ENCODE measurements around the gene MKRN3.
A peak's percentile ranks its signal among the peaks of the same experiment; 100 is the strongest.

The MKRN3 gene

GRCh38 chr15:23565395-23566070 lies at the start of gene MKRN3:
Gene MKRN3 (plus strand): TSS chr15:23565674. CDS start chr15:23565783, 109 bp downstream.
- DNase-seq (ENCODE audit: low spot score): peak; percentile 84

- no peak for DNase-seq (ENCODE audit: low spot score)
These were observed 48.6 kb upstream of the MKRN3 start for GRCh38 chr15:23516866-23517265.

- no peak for DNase-seq (ENCODE audit: low spot score)
These were observed 47.4 kb upstream of the MKRN3 start for GRCh38 chr15:23518104-23518503.

GRCh38 chr15:23524816-23525215 lies 40.7 kb upstream of the MKRN3 start:
- no peak for DNase-seq (ENCODE audit: low spot score)

- DNase-seq (ENCODE audit: low spot score): no peak
These were observed 35.6 kb upstream of the MKRN3 start for GRCh38 chr15:23529891-23530290.

GRCh38 chr15:23532024-23532423 lies 33.5 kb upstream of the MKRN3 start:
- DNase-seq (ENCODE audit: low spot score): peak; percentile 62

GRCh38 chr15:23536659-23537058 lies 28.8 kb upstream of the MKRN3 start:
- no peak for DNase-seq (ENCODE audit: low spot score)

- no peak for DNase-seq (ENCODE audit: low spot score)
These were observed 26.8 kb upstream of the MKRN3 start for GRCh38 chr15:23538648-23539047.

- DNase-seq (ENCODE audit: low spot score): no peak
These were observed 25.6 kb upstream of the MKRN3 start for GRCh38 chr15:23539892-23540291.

GRCh38 chr15:23546158-23546557 lies 19.3 kb upstream of the MKRN3 start:
- no peak for DNase-seq (ENCODE audit: low spot score)

- DNase-seq (ENCODE audit: low spot score): no peak
These were observed 17.4 kb upstream of the MKRN3 start for GRCh38 chr15:23548071-23548470.

- DNase-seq (ENCODE audit: low spot score): peak; percentile 48
These were observed 3.6 kb upstream of the MKRN3 start for GRCh38 chr15:23561914-23562313.

- peak; percentile 33 for DNase-seq (ENCODE audit: low spot score)
These were observed 566 bp upstream of the MKRN3 start for GRCh38 chr15:23564821-23565394.

- DNase-seq (ENCODE audit: low spot score): peak; percentile 90
These were observed 639 bp downstream of the MKRN3 start for GRCh38 chr15:23566071-23566554.

- no peak for DNase-seq (ENCODE audit: low spot score)
These were observed 1.2 kb downstream of the MKRN3 start for GRCh38 chr15:23566651-23567050.

- DNase-seq (ENCODE audit: low spot score): no peak
These were observed 2.4 kb downstream of the MKRN3 start for GRCh38 chr15:23567921-23568320.

GRCh38 chr15:23569151-23569925 lies 3.9 kb downstream of the MKRN3 start:
- peak; percentile 47 for DNase-seq (ENCODE audit: low spot score)

- DNase-seq (ENCODE audit: low spot score): no peak
These were observed 5.0 kb downstream of the MKRN3 start for GRCh38 chr15:23570486-23570885.

- no peak for DNase-seq (ENCODE audit: low spot score)
These were observed 7.4 kb downstream of the MKRN3 start for GRCh38 chr15:23572844-23573243.

GRCh38 chr15:23574742-23575141 lies 9.3 kb downstream of the MKRN3 start:
- DNase-seq (ENCODE audit: low spot score): no peak

GRCh38 chr15:23576061-23576460 lies 10.6 kb downstream of the MKRN3 start:
- no peak for DNase-seq (ENCODE audit: low spot score)

- DNase-seq (ENCODE audit: low spot score): no peak
These were observed 13.2 kb downstream of the MKRN3 start for GRCh38 chr15:23578521-23579150.

- no peak for DNase-seq (ENCODE audit: low spot score)
These were observed 22.8 kb downstream of the MKRN3 start for GRCh38 chr15:23588268-23588667.

All from D341Med (cell line).